NCI-H345 treated with DMSO at 0.1 percent for 48 hours (cell line): ENCODE results near the gene ATP12A.

Experiments used
- DNase-seq: peaks from one replicate; lab custom pipeline; 2025; ENCODE audit not compliant: unreplicated experiment; lab: John Stamatoyannopoulos, UW

Gene ATP12A

DNA sequence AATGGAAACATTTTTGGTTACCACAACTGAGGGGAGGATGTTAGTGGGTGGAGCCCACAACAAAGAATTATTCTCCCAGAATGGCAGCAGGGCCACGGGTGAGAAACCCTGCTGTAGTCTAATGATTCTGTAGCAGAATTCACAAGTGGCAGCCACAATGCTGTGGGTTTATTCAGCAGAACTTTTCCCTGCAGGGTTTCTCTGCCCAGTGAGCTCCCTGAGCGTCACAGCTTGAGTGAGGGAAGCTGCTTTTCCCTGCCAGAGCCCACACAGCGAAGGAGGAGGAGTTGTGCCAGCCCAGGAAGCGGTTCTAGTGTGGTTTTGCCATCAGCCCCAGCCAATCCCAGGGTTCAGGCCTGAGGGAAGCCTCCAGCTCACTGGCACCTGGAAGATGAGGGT lies 4.4 kb downstream of the ATP12A start:
- no peak for DNase-seq

DNA sequence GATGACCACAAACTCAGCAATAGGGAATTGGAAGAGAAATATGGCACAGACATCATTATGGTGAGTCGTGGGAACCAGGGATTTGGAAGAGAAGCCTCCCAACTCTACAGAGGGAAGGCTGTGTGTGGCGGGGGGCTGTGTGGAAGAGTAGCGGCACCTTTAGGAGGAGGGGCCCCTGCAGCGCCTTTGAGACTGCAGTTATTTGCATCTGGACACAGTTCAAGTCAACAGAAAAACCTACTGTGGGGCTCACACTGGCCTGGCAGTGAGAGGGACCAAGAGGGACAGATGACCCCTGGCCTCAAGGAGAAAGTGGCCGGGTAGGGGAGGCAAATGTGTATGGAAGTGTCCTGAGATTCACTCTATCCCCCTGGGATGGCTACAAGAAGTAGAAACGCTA lies 5.1 kb downstream of the ATP12A start:
- no peak for DNase-seq

DNA sequence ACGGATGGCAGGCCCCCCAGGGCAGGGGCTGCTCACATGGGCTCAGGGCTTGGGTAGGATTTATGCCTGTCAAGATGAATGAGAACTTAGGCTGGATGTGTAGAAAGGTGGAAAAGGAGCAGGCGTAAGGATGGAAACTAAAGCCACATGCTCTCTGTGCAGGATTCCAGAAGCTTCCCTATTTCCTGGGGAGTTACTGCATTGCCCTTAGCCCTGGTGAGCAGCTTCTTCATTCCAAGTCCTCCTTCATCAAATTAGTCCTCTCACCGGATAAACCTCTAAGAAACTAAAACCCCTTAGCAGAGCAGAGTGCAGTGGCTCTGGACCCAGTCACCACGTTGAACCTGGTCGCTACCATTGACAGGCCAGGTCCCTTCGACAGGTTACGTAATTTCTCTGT lies 7.4 kb downstream of the ATP12A start:
- DNase-seq = no peak

DNA sequence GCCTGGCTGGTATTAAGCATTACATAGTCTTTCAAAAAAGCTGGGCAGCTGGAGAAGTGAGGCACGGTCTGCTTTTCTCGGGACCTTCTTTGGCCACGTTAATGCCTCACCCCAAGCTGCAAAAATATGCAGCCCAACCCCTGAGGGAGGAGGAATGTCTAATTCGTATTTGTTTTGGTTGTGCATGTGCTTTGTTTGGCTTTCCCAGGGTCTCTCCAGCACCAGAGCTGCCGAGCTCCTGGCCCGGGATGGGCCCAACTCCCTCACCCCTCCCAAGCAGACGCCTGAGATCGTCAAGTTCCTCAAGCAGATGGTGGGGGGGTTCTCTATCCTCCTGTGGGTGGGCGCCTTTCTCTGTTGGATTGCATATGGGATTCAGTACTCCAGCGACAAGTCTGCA lies 7.9 kb downstream of the ATP12A start:
- no peak for DNase-seq

DNA sequence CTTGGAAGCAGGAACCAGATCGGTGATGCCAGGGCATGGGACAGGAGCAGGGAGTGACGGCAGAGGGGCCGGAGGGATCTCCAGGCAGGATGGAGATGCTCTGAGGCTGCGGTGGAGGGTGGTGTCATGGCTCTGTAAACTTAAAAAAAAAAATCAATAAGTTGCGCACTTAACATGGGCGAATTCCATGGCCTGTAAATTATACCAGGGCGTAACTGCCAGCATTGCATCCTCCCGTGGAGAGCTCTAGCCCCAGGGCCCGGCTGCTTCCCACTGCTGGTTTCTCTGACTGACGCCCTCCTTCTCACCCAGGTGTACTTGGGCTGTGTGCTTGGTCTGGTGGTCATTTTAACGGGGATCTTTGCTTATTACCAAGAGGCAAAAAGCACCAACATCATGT lies 8.7 kb downstream of the ATP12A start:
- DNase-seq = peak; percentile 1

DNA sequence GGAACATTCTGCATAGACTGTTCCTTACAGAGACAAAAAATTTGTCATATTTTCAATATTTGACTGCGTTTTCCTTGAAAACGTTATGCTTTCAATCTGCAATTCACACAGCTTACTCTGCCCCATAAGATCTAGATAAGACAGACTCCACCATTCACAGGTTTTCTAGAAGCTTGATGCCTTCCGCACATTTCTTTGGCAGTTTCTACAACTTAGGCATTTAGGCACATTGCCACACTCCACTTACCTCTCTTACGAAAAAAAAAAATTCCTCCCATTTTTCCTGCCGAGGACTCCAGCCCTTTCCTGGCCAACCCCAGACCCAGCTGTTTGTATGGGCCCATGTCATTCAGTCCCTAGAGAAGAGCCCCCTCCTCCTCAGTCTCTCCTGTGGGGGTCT lies 11.2 kb downstream of the ATP12A start:
- no peak for DNase-seq

DNA sequence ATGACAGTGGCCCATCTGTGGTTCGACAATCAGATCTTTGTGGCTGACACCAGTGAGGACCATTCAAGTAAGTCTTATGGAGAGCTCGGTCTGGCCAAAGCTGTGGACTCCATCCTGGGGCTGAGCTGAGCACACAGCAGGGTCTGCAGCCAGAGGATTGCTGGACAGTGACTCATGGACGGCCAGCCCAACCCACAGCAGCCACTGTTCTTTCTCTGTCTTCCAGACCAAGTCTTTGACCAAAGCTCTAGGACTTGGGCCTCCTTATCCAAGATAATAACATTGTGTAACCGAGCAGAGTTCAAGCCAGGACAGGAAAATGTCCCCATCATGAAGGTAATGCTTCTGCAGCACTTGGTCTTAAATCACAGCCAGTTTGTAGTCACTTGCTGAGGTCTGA lies 12.4 kb downstream of the ATP12A start:
- DNase-seq = no peak

DNA sequence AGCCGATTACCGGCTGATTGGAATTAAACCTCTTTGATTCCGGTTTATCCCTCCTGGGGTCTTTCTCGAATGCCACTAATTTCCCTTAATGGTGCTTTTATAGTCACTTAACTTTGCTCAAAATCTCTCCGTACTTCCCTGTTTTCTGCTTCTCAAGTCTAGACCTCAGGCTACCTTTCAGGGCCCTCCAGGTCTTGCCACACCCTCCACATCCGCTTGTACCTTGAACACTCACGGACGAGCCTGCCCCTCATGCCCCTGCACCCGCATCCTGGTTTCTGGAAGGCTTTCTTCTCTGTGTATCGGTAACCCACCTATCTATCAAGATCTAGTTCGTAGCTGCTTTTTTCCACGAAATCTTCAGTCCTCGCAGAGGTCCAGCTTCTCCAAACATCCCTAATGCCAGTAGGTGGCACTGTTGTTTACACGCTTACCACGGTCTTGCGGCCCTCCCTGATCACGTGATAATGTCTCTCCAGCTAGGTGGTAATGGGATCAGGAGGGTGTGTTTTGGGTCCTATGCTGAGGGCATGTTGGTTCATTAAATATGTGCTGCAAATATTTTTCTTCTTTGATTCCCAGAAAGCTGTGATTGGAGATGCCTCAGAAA lies 13.8 kb downstream of the ATP12A start:
- peak; percentile 20 for DNase-seq

DNA sequence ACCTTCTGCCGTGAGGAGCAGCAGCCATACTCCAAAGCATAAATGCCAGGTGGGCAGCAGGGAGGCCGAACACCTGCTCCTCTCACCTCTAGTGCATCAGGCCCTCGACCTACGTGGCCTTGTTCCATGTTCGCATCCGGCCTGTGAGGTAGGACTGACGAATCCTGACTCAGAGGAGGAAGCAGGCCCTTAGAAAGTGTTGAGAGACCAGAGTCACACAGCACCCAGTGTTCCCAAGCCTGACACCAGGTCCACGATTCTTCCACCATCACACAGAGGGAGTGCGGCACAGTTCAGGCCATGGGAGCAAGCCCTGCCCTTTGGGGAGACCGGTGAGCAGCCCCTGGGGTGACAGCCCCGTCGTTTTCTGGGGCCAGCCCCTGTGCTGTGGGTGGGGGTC lies 14.7 kb downstream of the ATP12A start:
- no peak for DNase-seq

DNA sequence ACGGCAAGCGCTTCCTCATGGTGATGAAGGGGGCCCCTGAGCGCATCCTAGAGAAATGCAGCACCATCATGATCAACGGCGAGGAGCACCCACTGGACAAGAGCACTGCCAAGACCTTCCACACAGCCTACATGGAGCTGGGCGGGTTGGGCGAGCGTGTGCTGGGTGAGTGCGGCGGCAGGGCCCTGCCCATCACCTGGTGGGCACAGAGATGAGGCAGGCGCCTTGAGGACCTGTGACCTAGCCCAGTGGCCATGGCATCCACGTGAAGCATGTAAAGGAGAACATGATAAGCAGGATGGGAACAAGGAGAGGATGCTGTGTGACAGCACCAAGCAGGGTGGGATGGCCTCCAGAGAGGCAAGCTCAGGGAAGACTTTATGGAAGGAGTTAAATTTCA lies 18.5 kb downstream of the ATP12A start:
- no peak for DNase-seq

DNA sequence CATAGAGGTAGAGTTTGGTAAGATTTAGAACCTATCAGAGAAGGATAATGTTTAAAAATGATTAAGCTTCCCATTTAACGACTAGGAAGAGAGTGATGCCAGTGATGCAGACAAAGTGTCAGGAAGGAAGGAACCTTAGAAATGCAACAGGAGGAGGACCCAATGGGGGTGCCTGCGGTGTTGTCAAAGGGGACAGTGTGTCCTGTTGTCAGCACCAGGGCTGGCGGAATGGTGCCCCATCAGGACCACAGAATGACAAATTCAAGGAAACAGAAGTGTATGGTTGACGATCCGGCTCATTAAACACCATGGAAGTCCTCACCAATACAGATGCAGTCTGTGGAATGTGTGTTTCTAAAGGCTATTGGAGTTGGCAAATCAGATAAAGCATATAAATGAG lies 19.3 kb downstream of the ATP12A start:
- no peak for DNase-seq

DNA sequence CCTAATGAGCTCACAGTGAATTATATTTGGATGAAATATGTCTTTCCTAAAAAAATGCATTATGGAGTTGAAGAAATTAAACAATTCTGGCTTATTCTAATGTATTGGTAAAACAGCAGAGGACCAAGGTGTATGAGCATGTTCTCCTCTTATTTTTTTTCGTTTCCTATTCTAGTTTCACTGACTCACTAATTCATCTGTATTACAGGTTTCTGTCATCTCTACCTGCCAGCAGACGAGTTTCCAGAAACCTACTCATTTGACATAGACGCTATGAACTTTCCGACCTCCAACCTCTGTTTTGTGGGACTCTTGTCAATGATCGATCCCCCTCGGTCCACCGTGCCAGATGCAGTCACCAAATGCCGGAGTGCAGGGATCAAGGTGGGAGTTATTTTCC lies 20.3 kb downstream of the ATP12A start:
- no peak for DNase-seq

DNA sequence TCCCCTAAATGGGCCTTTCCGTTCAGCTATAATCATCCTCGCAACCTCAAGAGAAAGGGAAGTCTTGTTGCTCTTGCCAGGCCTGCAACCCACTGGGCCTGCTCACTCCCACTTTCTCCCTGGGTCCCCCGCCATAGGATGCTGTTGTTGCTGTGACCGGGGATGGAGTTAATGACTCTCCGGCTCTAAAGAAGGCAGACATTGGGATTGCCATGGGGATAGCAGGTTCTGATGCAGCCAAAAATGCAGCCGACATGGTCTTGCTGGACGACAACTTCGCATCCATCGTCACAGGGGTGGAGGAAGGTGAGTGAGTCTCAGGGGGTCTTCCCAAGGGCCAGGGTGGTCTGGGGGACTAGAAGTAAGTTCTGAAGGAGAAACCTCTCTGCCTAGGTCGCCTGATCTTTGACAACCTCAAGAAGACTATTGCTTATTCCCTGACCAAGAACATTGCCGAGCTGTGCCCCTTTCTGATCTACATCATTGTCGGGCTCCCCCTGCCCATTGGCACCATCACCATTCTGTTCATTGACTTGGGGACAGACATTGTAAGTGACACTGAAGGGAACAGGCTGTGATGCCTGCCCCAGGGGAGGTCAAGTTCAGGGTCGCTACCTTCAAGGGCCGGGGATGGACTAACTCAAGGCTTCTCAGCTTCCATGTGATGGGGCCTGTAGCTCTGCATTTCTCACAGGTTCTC lies 26.8 kb downstream of the ATP12A start:
- DNase-seq = no peak

DNA sequence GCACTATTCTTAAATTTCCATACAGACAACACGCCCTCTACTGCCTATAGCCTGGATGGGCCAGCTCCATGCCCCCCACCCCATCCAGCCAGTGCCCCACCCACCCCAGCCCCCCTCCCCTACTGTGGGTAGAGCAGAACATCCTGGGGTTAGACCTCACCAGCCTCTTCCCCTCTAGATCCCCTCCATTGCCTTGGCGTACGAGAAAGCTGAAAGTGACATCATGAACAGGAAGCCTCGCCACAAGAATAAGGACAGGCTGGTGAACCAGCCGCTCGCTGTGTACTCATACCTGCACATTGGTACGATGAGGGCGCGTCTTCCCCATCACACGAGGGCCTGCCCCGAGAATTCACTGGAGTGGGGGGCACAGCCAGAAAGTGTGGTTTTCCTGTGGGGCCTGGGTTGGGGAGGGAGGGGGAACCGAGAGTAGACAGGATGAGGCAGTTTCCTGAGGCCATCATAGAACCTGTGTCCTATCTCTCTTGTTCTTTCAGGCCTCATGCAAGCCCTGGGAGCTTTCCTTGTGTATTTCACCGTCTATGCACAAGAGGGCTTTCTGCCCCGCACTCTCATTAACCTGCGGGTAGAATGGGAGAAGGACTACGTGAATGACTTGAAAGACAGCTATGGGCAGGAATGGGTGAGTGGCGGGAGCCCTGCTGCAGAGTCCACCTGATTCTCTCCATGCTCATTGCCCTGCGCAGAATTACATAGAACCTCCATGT lies 29.1 kb downstream of the ATP12A start:
- DNase-seq = no peak

DNA sequence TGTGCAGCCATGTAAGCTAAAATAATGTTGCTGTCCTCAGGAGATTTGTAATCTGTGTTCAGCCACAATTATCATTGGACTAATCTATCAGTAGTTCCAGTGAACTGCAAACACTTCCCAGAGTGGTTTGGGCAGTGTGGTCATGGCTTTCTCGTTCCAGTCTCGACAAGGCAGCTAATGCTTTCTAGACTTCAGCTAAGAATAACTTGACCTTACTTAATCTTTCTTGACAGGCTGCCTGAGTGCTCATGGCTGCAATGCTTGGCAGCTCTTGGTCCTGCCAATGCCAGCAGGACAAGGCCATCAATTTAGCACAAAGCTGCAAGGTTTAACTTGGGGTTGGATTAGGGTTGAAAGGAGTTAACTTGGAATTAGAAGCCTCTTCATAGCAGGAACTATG lies 32.8 kb downstream of the ATP12A start:
- DNase-seq = no peak

DNA sequence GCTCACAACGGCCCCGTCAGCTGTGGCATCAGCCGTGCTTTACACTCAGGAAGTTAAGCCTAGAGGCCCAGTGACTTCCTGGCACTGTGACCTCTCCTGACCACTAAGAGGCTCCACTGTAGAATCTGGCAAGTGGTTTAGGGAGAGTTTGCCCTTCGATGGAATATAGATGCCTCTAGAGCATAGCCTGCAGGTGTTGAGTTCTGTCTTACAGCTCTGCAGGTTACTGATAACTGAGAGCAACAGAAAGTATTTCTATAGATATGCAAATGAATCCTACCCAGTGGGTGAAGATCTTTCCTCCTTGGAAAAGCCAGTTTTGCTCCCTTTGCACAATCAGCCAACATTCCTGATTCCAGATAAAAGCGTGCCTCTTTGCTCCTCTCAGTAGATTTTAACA lies 35.8 kb downstream of the ATP12A start:
- DNase-seq = no peak

DNA sequence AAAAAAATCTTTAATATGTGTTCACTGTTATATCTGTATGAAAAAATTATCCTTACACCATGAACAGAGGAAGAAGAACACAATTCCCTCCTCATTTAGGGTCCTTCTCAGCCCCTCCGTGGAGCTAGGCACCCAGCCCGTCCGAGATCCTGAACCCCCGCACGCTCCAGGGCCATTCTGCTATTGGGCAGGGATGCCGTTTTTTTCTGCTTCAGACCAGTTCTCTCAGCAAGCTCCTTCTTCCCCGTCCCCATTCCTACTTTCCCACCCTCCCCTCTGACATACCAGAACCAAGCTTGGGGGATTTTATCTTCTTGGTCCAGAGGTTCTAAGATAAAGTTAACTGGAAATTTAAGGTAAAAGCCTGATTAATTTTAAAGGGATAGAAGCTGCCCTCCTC lies 36.2 kb downstream of the ATP12A start:
- no peak for DNase-seq

DNA sequence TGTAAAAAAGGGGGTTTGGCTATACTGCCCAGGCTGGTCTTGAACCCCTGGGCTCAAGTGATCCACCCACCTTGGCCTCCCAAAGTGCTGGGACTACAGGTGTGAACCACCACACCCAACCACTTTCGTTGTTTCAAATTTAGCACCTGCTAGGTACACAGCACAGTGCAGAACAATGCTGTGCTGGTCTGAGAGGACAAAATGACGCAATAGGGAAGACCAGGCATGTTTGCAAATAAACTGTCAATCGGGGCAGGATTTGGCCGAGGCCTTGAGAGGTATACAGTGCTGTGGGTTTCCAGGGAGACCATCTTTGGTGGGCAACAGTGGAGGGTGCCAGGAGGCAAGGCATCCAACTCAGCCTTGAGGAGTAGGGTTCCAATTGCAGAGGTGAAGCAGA lies 37.0 kb downstream of the ATP12A start:
- DNase-seq = no peak

DNA sequence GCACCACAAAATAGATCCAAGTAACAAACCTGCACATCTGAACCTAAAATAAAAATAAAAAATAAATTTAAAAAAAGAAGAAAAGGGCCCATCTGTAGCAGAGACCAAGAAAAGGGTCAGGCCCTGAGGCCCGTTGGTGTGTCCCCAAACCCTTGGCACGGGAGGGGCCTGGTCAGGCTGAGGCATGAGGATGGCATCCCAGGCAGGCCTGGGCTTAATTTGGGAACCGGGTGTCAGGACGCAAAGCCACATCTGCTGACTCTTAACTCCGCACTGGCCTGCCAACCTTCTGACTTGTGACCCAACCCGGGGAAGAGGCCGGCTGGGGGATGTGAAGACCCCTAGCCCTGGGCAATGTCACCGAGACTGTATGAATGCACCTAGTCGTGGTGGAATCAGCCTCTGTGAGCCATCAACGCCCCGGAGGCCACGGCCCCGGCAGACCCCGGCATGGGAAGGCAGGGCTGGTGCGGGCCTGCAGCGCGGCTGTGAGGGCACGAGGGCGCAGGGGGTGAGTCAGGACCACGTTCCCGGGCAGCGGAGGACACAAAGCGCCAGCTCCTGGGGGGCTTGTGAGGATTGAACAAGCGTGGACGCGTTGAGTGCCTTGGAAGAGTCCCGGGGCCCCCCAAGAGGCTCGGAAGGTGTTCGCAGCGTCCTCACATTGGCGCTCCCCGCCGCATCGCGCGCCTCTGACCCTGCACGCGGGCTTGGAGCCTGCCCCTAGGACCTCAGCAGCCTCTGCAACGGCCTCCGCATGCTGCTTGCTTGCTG lies 38.2 kb downstream of the ATP12A start:
- DNase-seq = no peak

DNA sequence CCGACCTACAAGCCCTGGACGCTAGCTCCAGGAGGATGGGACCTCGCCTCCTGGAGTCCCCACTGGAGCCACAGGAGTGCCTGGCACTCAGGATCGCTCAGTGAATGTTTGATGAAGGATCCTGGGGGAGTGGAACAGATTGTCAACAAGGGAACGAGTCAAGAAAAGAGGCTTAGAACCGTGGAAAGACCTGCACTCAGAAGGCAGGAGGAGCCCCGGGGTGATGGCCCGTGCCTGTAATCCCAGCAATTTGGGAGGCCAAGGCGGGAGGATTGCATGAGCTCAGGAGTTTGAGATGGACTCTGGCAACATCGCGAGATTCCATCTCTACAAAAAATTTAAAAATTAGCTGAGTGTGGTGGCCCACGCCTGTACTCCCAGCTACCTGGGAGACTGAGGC lies 38.9 kb downstream of the ATP12A start:
- DNase-seq = no peak

DNA sequence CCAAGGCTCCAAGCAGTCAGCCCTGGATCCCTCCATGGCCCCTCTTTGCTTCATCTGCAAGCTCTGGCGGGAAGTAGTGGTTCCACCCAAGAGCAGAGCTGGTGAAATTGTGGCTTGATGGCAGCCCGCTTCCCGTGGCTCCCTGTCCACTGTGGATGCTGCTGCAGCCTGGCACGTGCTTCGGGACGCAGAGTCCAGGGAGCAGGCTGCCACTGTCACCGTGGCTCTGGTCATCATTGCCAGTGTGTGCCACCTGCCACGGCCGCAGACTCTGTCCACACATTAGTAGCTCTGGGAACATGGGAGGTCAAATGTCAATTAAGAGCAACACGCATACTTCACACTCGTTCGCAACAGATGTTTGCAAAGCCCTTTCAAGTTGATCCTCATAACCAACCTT lies 43.0 kb downstream of the ATP12A start:
- no peak for DNase-seq

DNA sequence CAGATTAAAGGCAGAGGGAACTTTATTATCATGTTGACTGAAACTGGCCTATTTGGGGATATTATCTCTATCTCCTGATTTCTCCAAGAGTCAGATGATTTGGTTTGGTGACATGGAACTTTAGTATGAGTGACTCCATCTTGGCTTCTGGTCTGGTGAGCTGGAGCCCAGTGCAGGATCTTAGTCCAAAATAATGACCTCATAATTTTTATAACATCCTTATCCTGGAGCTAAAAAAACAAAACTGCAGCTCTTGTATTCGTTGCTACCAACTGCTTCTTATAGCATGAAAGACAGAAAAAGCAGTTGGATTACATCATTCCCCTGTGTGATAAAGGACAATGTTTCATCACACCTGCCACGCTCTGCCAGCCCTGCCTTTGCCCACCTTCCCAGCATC lies 44.5 kb downstream of the ATP12A start:
- no peak for DNase-seq
